HG02884 (cell line): ENCODE measurements around the gene NFATC2.

Source experiments
- ATAC-seq: cut with Tn5 transposase; IDR thresholded peaks from one replicate; pipeline ENCODE4 v1.9.1; 2021; ENCODE audit warnings: mild to moderate bottlenecking, moderate library complexity; ENCODE audit not compliant: unreplicated experiment

NFATC2 gene

GRCh38 chr20:51399006-51399890 is 143.3 kb downstream of the NFATC2 start:
- ATAC-seq, result no peak

- ATAC-seq, result no peak
Observed at GRCh38 chr20:51398552-51398951, 144.0 kb downstream of the NFATC2 start.

- ATAC-seq, result no peak
Observed at GRCh38 chr20:51398083-51398482, 144.4 kb downstream of the NFATC2 start.

- no peak for ATAC-seq
Observed at GRCh38 chr20:51397137-51397536, 145.4 kb downstream of the NFATC2 start.

GRCh38 chr20:51396365-51396909 is 146.1 kb downstream of the NFATC2 start:
- no peak for ATAC-seq

- ATAC-seq, result no peak
Observed at GRCh38 chr20:51394706-51395105, 147.8 kb downstream of the NFATC2 start.

- ATAC-seq, result no peak
Observed at GRCh38 chr20:51393571-51393970, 148.9 kb downstream of the NFATC2 start.

- ATAC-seq, result no peak
Observed at GRCh38 chr20:51392614-51393186, 149.8 kb downstream of the NFATC2 start.

GRCh38 chr20:51391926-51392325 is 150.6 kb downstream of the NFATC2 start:
- ATAC-seq, result no peak

- ATAC-seq, result no peak
Observed at GRCh38 chr20:51389543-51390264, 152.8 kb downstream of the NFATC2 start.

GRCh38 chr20:51388756-51389542 is 153.6 kb downstream of the NFATC2 start:
- no peak for ATAC-seq

GRCh38 chr20:51388227-51388626 is 154.3 kb downstream of the NFATC2 start:
- ATAC-seq, result no peak

- ATAC-seq, result no peak
Observed at GRCh38 chr20:51387125-51387875, 155.2 kb downstream of the NFATC2 start.

GRCh38 chr20:51386586-51386985 is 155.9 kb downstream of the NFATC2 start:
- ATAC-seq, result no peak

- no peak for ATAC-seq
Observed at GRCh38 chr20:51385646-51386530, 156.6 kb downstream of the NFATC2 start.

GRCh38 chr20:51384875-51385274 is 157.6 kb downstream of the NFATC2 start:
- ATAC-seq, result no peak

- no peak for ATAC-seq
Observed at GRCh38 chr20:51383891-51384510, 158.5 kb downstream of the NFATC2 start.

- ATAC-seq, result no peak
Observed at GRCh38 chr20:51382986-51383821, 159.3 kb downstream of the NFATC2 start.
